K562 (cell line): ENCODE measurements around the gene CEP41. TPM values are rescaled to one million over a fixed set of nuclear protein-coding genes. Genes with fewer than 3 reads are reported as not detected.

Experiments
- ARID3A ChIP-seq: IDR thresholded peaks from 2 replicates; pipeline ENCODE4 v1.6.1; 2012; ENCODE audit warnings: low read depth, low read length, improper control_type of control experiment, borderline replicate concordance
- ATF4 ChIP-seq: fragments of 450-650 bp; formaldehyde crosslinking; IDR thresholded peaks from 2 replicates; pipeline ENCODE4 v1.4.0; 2022; ENCODE audit warnings: mild to moderate bottlenecking, moderate library complexity
- DLX4 ChIP-seq: fragments of 250-450 bp; sonication (Bioruptor Pico); IDR thresholded peaks from 2 replicates; pipeline ENCODE4 v1.6.1; 2021; ENCODE audit warnings: mild to moderate bottlenecking
- ETS2 ChIP-seq: IDR thresholded peaks from 2 replicates; pipeline ENCODE4 v1.6.1; 2016; ENCODE audit warnings: borderline replicate concordance, missing genetic modification characterization, mild to moderate bottlenecking, moderate library complexity, missing compliant biosample characterization; ENCODE audit not compliant: poor library complexity, severe bottlenecking
- GTF2F1 ChIP-seq: IDR thresholded peaks from 2 replicates; pipeline ENCODE4 v1.6.1; 2011; ENCODE audit warnings: low read depth, low read length, improper control_type of control experiment
- ILK ChIP-seq: fragments of 450-650 bp; IDR thresholded peaks from 2 replicates; pipeline ENCODE4 v1.6.1; 2016; ENCODE audit warnings: missing genetic modification characterization, low read depth, mild to moderate bottlenecking, missing compliant biosample characterization, moderate library complexity, borderline replicate concordance
- MTA1 ChIP-seq: fragments of 450-650 bp; IDR thresholded peaks from 2 replicates; pipeline ENCODE4 v1.6.1; 2017; ENCODE audit warnings: borderline replicate concordance
- NR2C2 ChIP-seq, 2 experiments: fragments of 200-800 bp in 1 of 2; sonication (Bioruptor generic) in 1 of 2; sonication (generic) in 1 of 2; formaldehyde crosslinking in 1 of 2; IDR thresholded peaks; 2 replicates each; pipeline versions ENCODE4 v1.6.1 to v1.8.0; 2016 to 2022; ENCODE audit warnings: mild to moderate bottlenecking in 1 of 2, missing compliant biosample characterization in 1 of 2, missing genetic modification characterization in 1 of 2, missing genetic modification reagents in 1 of 2
- POU5F1 ChIP-seq: fragments of 150-350 bp; IDR thresholded peaks from 2 replicates; pipeline ENCODE4 v1.6.1; 2014; ENCODE audit warnings: borderline replicate concordance, low read length, low read depth, mild to moderate bottlenecking; ENCODE audit not compliant: partially characterized antibody
- TEAD1 ChIP-seq, 2 experiments: fragments of 450-650 bp in 1 of 2; sonication (generic) in 1 of 2; formaldehyde crosslinking; IDR thresholded peaks; 2 replicates each; pipeline versions ENCODE4 v1.4.0 to v1.8.0; 2020 to 2022; ENCODE audit warnings: mild to moderate bottlenecking in 2 of 2, missing genetic modification reagents in 1 of 2
- THRB ChIP-seq: fragments of 450-650 bp; formaldehyde crosslinking; conservative IDR thresholded peaks from 2 replicates; pipeline ENCODE4 v1.4.0; 2022; ENCODE audit warnings: mild to moderate bottlenecking, missing genetic modification characterization
- TRIM24 ChIP-seq, 2 experiments: fragments of 450-650 bp; IDR thresholded peaks; 2 replicates each; pipeline ENCODE4 v1.6.1; 2016
- ZBTB8A ChIP-seq: fragments of 450-650 bp; IDR thresholded peaks from 2 replicates; pipeline ENCODE4 v1.6.1; 2018; ENCODE audit warnings: mild to moderate bottlenecking, moderate library complexity; ENCODE audit not compliant: partially characterized antibody
- ZNF12 ChIP-seq: sonication (generic); formaldehyde crosslinking; IDR thresholded peaks from 2 replicates; pipeline ENCODE4 v1.4.0; 2020; ENCODE audit warnings: mild to moderate bottlenecking, missing genetic modification reagents
- ZNF174 ChIP-seq: fragments of 250-450 bp; sonication (Bioruptor Pico); IDR thresholded peaks from 2 replicates; pipeline ENCODE4 v1.4.0; 2020; ENCODE audit warnings: mild to moderate bottlenecking
- ZNF76 ChIP-seq: fragments of 250-450 bp; sonication (Bioruptor Pico); IDR thresholded peaks from 2 replicates; pipeline ENCODE4 v1.4.0; 2020; ENCODE audit warnings: mild to moderate bottlenecking, moderate library complexity, borderline replicate concordance
- polyA plus RNA-seq, 8 experiments: library from polyadenylated mRNA; depleted of rRNA in 4 of 8; stranded (reverse) in 5 of 8; unstranded in 3 of 8; fragments of >200 nt; fragmentation: Nextera tagmentation in 2 of 8; fragmentation: Illumina TruSeq in 1 of 8; extraction: Ambion mirVana in 2 of 8; extraction: Trizol in 1 of 8; gene quantifications; 2 replicates each; pipeline versions ENCODE4 v1.2.1 to v1.2.3, GENCODE V29; 2011 to 2014; ENCODE audit warnings: inconsistent platforms in 1 of 8, missing spikeins in 1 of 8
- total RNA-seq, 7 experiments: library from RNA; depleted of rRNA in 6 of 7; stranded (reverse); fragments of >200 nt in 6 of 7; fragmentation: Illumina TruSeq in 2 of 7; extraction: Trizol in 2 of 7; gene quantifications; 2 replicates each; pipeline versions ENCODE4 v1.2.1 to v1.2.3, GENCODE V29; 2011 to 2021; ENCODE audit warnings: low replicate concordance in 1 of 7
- TF ChIP-seq, protein P1 (sequence below): fragments of 450-650 bp; IDR thresholded peaks from 2 replicates; pipeline ENCODE4 v1.6.1; 2016
- TF ChIP-seq, protein P2 (sequence below): sonication (generic); formaldehyde crosslinking; IDR thresholded peaks from 2 replicates; pipeline ENCODE4 v1.8.1; 2022; ENCODE audit warnings: missing genetic modification reagents

The CEP41 gene
- total and polyA plus RNA-seq, 9 of the 15 experiments (the other 6 are each of a cell fraction or from before 2014, with no cell fraction given), result 1.5 to 15.5 (median 6.4) TPM

- TF ChIP-seq NR2C2 (CRISPR knock-in tag; IDR thresholded peaks at IDR 0.05), result peak; percentile 16; the same call in 1 of the 2 replicates
- TF ChIP-seq NR2C2 (tag; IDR thresholded peaks at IDR 0.05), result peak; percentile 96
- no peak for TF ChIP-seq POU5F1
- TF ChIP-seq ZNF76 (CRISPR knock-in tag), result no peak
- TF ChIP-seq ILK (tag), result no peak
- no peak for TF ChIP-seq ZNF174
- TF ChIP-seq THRB (CRISPR knock-in tag), result no peak
- TF ChIP-seq, protein P1, sequence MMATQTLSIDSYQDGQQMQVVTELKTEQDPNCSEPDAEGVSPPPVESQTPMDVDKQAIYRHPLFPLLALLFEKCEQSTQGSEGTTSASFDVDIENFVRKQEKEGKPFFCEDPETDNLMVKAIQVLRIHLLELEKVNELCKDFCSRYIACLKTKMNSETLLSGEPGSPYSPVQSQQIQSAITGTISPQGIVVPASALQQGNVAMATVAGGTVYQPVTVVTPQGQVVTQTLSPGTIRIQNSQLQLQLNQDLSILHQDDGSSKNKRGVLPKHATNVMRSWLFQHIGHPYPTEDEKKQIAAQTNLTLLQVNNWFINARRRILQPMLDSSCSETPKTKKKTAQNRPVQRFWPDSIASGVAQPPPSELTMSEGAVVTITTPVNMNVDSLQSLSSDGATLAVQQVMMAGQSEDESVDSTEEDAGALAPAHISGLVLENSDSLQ, result peak; percentile 72
- TF ChIP-seq DLX4 (CRISPR knock-in tag), result no peak
- TF ChIP-seq TEAD1 (CRISPR knock-in tag; IDR thresholded peaks at IDR 0.05), result no peak; a peak in 1 of 4 replicates
- no peak for TF ChIP-seq ZNF12 (CRISPR knock-in tag)
- no peak for TF ChIP-seq ATF4 (CRISPR knock-in tag)
- no peak for TF ChIP-seq GTF2F1
- TF ChIP-seq MTA1, result no peak
- TF ChIP-seq ETS2 (tag), result no peak
- TF ChIP-seq, protein P2, sequence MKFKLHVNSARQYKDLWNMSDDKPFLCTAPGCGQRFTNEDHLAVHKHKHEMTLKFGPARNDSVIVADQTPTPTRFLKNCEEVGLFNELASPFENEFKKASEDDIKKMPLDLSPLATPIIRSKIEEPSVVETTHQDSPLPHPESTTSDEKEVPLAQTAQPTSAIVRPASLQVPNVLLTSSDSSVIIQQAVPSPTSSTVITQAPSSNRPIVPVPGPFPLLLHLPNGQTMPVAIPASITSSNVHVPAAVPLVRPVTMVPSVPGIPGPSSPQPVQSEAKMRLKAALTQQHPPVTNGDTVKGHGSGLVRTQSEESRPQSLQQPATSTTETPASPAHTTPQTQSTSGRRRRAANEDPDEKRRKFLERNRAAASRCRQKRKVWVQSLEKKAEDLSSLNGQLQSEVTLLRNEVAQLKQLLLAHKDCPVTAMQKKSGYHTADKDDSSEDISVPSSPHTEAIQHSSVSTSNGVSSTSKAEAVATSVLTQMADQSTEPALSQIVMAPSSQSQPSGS (CRISPR knock-in tag), result no peak
- no peak for TF ChIP-seq ZBTB8A
- no peak for TF ChIP-seq ARID3A
- TF ChIP-seq TRIM24 (IDR thresholded peaks at IDR 0.05), result peak; percentile 6 to 76; a peak in 3 of 4 replicates
Observed at GRCh38 chr7:130440527-130441365, at the start of gene CEP41 (continued).
